Activated naive CD8-positive, alpha-beta T cell treated with anti-CD3 and anti-CD28 coated beads, Interleukin-2, amount 10 ng/mL, durations not matched to agents 7 days and 5 days (primary cell): ENCODE measurements around the gene TOX2. TPM values are rescaled to one million over a fixed set of nuclear protein-coding genes. Genes with fewer than 3 reads are reported as not detected.

Experiments used
- ATAC-seq: fragments of 150-1000 bp; cut with Tn5 transposase; one replicate; pipeline ENCODE4 v1.10.0; 2021; ENCODE audit warnings: low read depth, moderate library complexity
- POLR2A ChIA-PET: fragments of 350-600 bp; sonication (Branson Sonifier 250); formaldehyde crosslinking; loops from one replicate; lab custom pipeline; 2021; ENCODE audit warnings: antibody characterized with exemption; lab: Charles Lee
- DNase-seq: peaks from one replicate; pipeline ENCODE4 v3.0.0; 2021
- H3K27ac Mint-ChIP-seq: one replicate; pipeline ENCODE4 v1.8.0; 2022; ENCODE audit warnings: mild to moderate bottlenecking, mixed read lengths
- H3K27me3 Mint-ChIP-seq: one replicate; pipeline ENCODE4 v1.8.0; 2022; ENCODE audit warnings: mild to moderate bottlenecking, moderate library complexity, mixed read lengths
- H3K36me3 Mint-ChIP-seq: one replicate; pipeline ENCODE4 v1.8.0; 2021; ENCODE audit warnings: mild to moderate bottlenecking, mixed read lengths
- H3K4me1 Mint-ChIP-seq: one replicate; pipeline ENCODE4 v1.8.0; 2021; ENCODE audit warnings: mixed read lengths
- H3K4me3 Mint-ChIP-seq: one replicate; pipeline ENCODE4 v1.8.0; 2022; ENCODE audit warnings: mild to moderate bottlenecking, moderate library complexity, mixed read lengths
- H3K9me3 Mint-ChIP-seq: one replicate; pipeline ENCODE4 v1.8.0; 2021; ENCODE audit warnings: mixed read lengths
- total RNA-seq, 2 experiments: library from RNA; stranded (reverse); gene quantifications; one replicate each; pipeline ENCODE4 v1.2.3, GENCODE V29; 2021

Gene TOX2
- total RNA-seq, 2 experiments from 2014 or later, result 0.26 to 0.44 TPM

- Mint-ChIP-seq H3K27me3 (peaks cover 30% of the 10 kb centered on the region), H3K27ac (no peak overlapping the region), H3K4me3 (no peak overlapping the region), H3K36me3 (peaks cover 6% of the 10 kb centered on the region), H3K4me1 (peaks cover 5% of the 10 kb centered on the region), H3K9me3 (peaks cover 13% of the 10 kb centered on the region)
- no peak for ATAC-seq
- POLR2A ChIA-PET, result interaction anchor here (1.5 kb wide), 1 partner anchor 9 kb away, joined by 3 read pairs; no protein-coding TSS in a partner anchor
- DNase-seq, result no peak
Measured at GRCh38 chr20:43996240-43996930, 81.7 kb downstream of the TOX2 start.

- Mint-ChIP-seq H3K27me3 (peaks cover 52% of the 10 kb centered on the region), H3K27ac (no peak overlapping the region), H3K4me3 (no peak overlapping the region), H3K4me1 (peaks cover 21% of the 10 kb centered on the region), H3K9me3 (peaks cover 13% of the 10 kb centered on the region), H3K36me3 (peaks cover 6% of the 10 kb centered on the region)
- POLR2A ChIA-PET, result no interaction called here
- ATAC-seq (no peak), DNase-seq (no peak)
Measured at GRCh38 chr20:43999848-44000247, 85.2 kb downstream of the TOX2 start.

GRCh38 chr20:44001667-44002596 lies 87.3 kb downstream of the TOX2 start:
- Mint-ChIP-seq H3K36me3 (peaks cover 2% of the 10 kb centered on the region), H3K4me1 (peaks cover 19% of the 10 kb centered on the region), H3K4me3 (no peak overlapping the region), H3K27ac (no peak overlapping the region), H3K9me3 (peaks cover 10% of the 10 kb centered on the region), H3K27me3 (peaks cover 54% of the 10 kb centered on the region)
- DNase-seq, result no peak
- no peak for ATAC-seq
- POLR2A ChIA-PET, result no interaction called here

GRCh38 chr20:44002861-44003260 lies 88.2 kb downstream of the TOX2 start:
- Mint-ChIP-seq H3K36me3 (no peaks in the 10 kb centered on the region), H3K4me1 (peaks cover 18% of the 10 kb centered on the region), H3K9me3 (peaks cover 6% of the 10 kb centered on the region), H3K4me3 (no peak overlapping the region), H3K27me3 (peaks cover 51% of the 10 kb centered on the region), H3K27ac (no peak overlapping the region)
- POLR2A ChIA-PET, result no interaction called here
- ATAC-seq (no peak), DNase-seq (no peak)

GRCh38 chr20:44003609-44004008 lies 89.0 kb downstream of the TOX2 start:
- ATAC-seq (no peak), DNase-seq (no peak)
- no peak overlapping the region for H3K27ac Mint-ChIP-seq
- peaks cover 5% of the 10 kb centered on the region for H3K9me3 Mint-ChIP-seq
- peaks cover 18% of the 10 kb centered on the region for H3K4me1 Mint-ChIP-seq
- H3K4me3 Mint-ChIP-seq, result no peak overlapping the region
- H3K36me3 Mint-ChIP-seq, result no peaks in the 10 kb centered on the region
- POLR2A ChIA-PET, result no interaction called here
- H3K27me3 Mint-ChIP-seq, result peaks cover 56% of the 10 kb centered on the region

- peaks cover 18% of the 10 kb centered on the region for H3K4me1 Mint-ChIP-seq
- ATAC-seq (no peak), DNase-seq (no peak)
- H3K4me3 Mint-ChIP-seq, result no peak overlapping the region
- POLR2A ChIA-PET, result interaction anchor here (0.6 kb wide), 1 partner anchor 247 kb away, joined by 4 read pairs; no protein-coding TSS in a partner anchor
- H3K27ac Mint-ChIP-seq, result no peak overlapping the region
- H3K9me3 Mint-ChIP-seq, result peaks cover 5% of the 10 kb centered on the region
- peaks cover 56% of the 10 kb centered on the region for H3K27me3 Mint-ChIP-seq
- H3K36me3 Mint-ChIP-seq, result no peaks in the 10 kb centered on the region
Measured at GRCh38 chr20:44004306-44004915, 89.8 kb downstream of the TOX2 start.

GRCh38 chr20:44005661-44006060 lies 91.0 kb downstream of the TOX2 start:
- peaks cover 22% of the 10 kb centered on the region for H3K4me1 Mint-ChIP-seq
- H3K4me3 Mint-ChIP-seq, result no peak overlapping the region
- DNase-seq (no peak), ATAC-seq (no peak)
- no peak overlapping the region for H3K27ac Mint-ChIP-seq
- no peaks in the 10 kb centered on the region for H3K36me3 Mint-ChIP-seq
- H3K27me3 Mint-ChIP-seq, result peaks cover 58% of the 10 kb centered on the region
- POLR2A ChIA-PET, result no interaction called here
- H3K9me3 Mint-ChIP-seq, result no peaks in the 10 kb centered on the region

- no peak overlapping the region for H3K4me3 Mint-ChIP-seq
- no peak overlapping the region for H3K27ac Mint-ChIP-seq
- DNase-seq (no peak), ATAC-seq (no peak)
- no peaks in the 10 kb centered on the region for H3K9me3 Mint-ChIP-seq
- H3K36me3 Mint-ChIP-seq, result no peaks in the 10 kb centered on the region
- H3K4me1 Mint-ChIP-seq, result peaks cover 26% of the 10 kb centered on the region
- peaks cover 60% of the 10 kb centered on the region for H3K27me3 Mint-ChIP-seq
- POLR2A ChIA-PET, result no interaction called here
Measured at GRCh38 chr20:44006126-44006525, 91.5 kb downstream of the TOX2 start.

- POLR2A ChIA-PET, result no interaction called here
- Mint-ChIP-seq H3K36me3 (no peaks in the 10 kb centered on the region), H3K27me3 (peaks cover 60% of the 10 kb centered on the region), H3K4me1 (peaks cover 28% of the 10 kb centered on the region), H3K27ac (no peak overlapping the region), H3K9me3 (no peaks in the 10 kb centered on the region), H3K4me3 (no peak overlapping the region)
- ATAC-seq (no peak), DNase-seq (no peak)
Measured at GRCh38 chr20:44006578-44006977, 91.9 kb downstream of the TOX2 start.

GRCh38 chr20:44008806-44009678 lies 94.4 kb downstream of the TOX2 start:
- ATAC-seq, result no peak
- Mint-ChIP-seq H3K9me3 (no peaks in the 10 kb centered on the region), H3K27me3 (peaks cover 41% of the 10 kb centered on the region), H3K4me3 (no peak overlapping the region), H3K36me3 (no peaks in the 10 kb centered on the region), H3K27ac (no peak overlapping the region), H3K4me1 (peaks cover 24% of the 10 kb centered on the region)
- DNase-seq, result no peak
- POLR2A ChIA-PET, result no interaction called here

GRCh38 chr20:44009679-44009992 lies 95.0 kb downstream of the TOX2 start:
- POLR2A ChIA-PET, result no interaction called here
- H3K36me3 Mint-ChIP-seq, result no peaks in the 10 kb centered on the region
- H3K27me3 Mint-ChIP-seq, result peaks cover 40% of the 10 kb centered on the region
- DNase-seq, result no peak
- H3K27ac Mint-ChIP-seq, result no peak overlapping the region
- peaks cover 25% of the 10 kb centered on the region for H3K4me1 Mint-ChIP-seq
- no peak overlapping the region for H3K4me3 Mint-ChIP-seq
- no peak for ATAC-seq
- no peaks in the 10 kb centered on the region for H3K9me3 Mint-ChIP-seq

GRCh38 chr20:44010162-44010704 lies 95.6 kb downstream of the TOX2 start:
- DNase-seq, result no peak
- Mint-ChIP-seq H3K4me3 (no peak overlapping the region), H3K36me3 (no peaks in the 10 kb centered on the region), H3K9me3 (no peaks in the 10 kb centered on the region), H3K4me1 (peaks cover 25% of the 10 kb centered on the region), H3K27me3 (peaks cover 42% of the 10 kb centered on the region), H3K27ac (no peak overlapping the region)
- ATAC-seq, result no peak
- POLR2A ChIA-PET, result no interaction called here
